Endothelial cell of hepatic sinusoid (primary cell): ENCODE data around the gene PNMA1.
"Not testable (repeated sequence)": the region's sequence is repeated elsewhere in the genome, so short reads cannot be mapped to it uniquely, and the experiment has no call there.

Experiments
- in situ Hi-C: cut with HindIII; loops from 2 replicates; pipeline ENCODE4 v1.10.0; 2017; ENCODE audit warnings: low sequenced_read_pairs

PNMA1 gene

DNA sequence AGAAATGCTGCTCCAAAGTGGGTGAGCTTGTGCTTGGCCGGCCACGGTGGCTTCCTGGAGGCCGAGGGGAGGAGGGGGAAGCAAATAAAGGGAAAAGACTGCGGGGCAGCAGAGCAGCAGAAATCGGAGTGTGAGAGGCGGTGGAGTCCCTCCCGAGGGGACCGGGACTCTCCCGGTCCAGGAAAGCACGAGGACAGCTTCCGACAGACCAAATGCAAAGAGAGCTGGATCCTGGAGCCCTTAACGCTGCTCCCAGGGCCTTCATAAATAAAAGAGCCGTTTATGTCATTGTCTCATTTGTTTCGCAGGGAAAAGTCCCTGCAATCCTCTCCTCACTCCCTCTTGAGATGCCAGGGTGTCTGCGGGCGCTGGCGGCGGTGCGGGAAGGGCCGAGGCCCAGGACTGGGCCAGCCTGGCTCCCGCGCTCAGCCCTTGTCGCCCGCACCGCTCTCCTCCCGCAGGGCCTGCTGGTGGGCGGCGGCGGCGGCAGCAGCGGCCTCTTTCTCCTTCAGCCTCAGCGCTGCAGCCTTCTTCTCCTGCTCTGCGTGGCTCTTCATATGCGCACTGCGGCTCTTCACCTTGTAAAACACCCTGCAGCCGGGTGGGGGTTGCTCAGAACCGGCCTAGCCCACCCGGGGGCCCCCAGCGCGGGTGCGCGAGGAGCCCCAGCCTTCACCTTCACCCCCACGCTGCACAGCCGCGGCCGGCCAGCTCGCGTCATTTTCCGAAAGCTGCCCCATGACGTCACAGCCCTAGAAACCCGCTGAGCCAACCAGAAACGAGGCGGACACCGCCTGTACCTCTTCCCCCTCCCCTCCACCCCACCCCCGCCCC lies 4.5 kb upstream of the PNMA1 start:
- in situ Hi-C loops: no loop called here

DNA sequence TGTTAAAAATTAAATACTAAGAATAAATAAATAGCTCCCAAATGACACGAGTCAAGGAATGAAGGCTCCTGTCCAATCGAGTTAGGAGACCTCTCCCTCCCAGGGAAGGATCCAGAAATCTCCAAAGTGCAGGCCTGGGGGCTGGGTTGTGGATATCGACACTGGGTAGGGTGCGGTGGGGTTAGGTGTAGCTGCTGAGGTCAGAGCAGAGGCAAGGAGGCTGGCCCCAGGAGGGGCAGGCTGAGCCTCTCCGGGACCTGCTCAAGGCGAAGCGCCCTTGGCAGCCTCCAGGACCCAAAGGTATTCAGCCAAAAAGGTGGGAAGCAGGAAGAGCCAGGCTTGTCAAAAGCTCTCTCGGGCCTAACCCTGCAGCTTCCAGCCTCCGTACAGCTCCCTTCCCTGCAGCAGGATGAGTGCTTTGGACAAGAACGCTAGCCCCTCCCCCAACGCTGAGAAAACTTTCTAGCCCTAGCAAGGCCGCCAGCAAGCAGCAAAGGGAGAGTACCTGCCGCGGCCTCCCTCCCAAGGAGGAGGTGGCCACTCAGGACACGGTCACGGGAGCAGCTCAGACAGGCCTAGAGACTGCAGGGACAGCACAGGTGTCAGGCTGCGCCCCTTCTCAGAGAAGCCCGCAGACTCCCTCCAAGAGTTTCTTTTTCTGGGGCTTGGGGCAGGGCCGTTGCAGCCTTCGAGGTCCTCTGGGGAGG lies 3.7 kb upstream of the PNMA1 start:
- in situ Hi-C loops: no loop called here

DNA sequence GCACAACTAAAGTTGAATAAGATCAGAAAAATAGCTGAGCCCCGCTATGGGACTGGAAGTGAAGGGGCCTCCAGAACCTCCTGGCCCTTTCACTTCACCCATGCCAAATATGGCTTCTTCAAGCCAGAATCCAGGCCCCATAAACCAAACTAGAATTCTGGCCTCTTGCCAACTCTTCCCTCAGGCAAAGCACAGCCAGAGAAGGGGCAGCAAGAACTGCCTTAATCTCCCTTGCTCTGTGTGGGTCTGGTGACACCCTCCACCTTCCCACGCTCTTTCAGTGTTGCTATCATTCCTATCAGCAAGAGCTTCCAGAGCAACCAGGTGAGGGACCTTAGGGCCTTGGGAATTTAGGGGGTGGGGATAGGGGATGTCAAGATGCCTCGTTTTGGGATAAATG lies 3.1 kb upstream of the PNMA1 start:
- in situ Hi-C loops: no loop called here

DNA sequence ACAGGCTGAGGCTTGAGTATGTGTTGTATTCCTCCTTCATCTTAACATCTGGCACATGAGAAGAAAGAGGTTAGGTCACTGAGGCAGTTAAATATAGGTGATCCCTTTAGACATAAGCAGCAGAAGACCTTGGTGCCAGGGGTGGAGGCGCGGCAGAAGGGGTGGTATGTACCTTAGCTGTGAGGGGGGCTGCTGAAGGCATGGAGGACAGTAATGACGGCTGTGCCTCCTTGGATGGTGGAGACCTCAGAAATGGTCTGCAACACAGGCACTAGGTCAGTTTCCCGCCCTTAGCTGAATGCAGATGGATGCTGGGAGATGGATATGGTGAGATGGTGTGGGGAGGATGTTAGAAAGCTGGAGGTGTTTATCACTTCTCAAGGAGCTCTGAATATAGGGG lies 1.5 kb upstream of the PNMA1 start:
- in situ Hi-C loops: no loop called here

DNA sequence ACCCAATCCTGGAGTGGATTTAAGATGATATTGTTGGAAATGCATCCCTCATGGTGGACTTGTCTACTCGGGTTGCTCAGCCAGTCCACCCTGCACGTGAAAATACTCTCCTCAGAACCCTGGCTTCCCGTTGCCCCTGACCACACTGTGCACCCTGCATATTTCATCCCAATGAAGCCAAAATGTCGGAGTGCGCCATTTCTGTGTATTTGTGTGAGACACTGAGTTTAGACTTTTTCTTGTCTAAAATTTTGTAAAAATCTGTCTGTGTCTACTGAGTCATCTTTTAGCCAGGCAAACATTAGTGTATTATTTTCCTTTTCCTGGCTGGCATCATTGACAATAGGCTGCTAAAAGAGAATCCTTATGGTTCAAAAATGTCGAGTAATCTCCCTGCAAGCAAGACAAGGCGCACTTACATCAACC lies 485 bp upstream of the PNMA1 start:
- in situ Hi-C loops: no loop called here

DNA sequence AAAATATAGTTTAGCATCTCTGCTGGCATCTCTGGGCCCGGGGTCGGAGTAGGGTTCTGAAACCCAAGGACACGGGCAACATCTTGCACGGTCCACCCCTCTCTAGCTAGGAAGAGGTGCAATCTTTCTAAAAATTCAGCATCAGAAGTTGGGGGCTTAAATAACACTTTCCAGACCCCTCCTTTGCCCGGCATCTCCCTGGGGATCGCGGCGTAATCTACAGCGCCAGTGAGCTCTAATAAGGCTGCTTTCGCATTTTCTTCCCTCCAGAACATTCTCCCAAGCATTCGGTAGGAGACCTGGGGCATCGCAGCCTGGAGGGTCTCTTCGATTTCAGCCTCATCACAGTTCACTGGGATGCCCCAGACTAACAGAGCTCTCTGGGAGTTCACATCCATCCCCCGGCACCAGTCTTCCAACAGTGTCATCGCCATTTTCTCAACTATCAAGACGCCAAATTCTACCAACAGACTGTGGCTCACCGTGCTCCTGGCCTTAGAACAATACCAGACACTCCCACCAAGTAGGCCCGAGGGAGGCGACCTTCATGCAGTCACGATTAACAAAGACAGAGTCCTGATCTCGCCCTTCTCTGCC lies 880 bp downstream of the PNMA1 start:
- in situ Hi-C loops: no loop called here

DNA sequence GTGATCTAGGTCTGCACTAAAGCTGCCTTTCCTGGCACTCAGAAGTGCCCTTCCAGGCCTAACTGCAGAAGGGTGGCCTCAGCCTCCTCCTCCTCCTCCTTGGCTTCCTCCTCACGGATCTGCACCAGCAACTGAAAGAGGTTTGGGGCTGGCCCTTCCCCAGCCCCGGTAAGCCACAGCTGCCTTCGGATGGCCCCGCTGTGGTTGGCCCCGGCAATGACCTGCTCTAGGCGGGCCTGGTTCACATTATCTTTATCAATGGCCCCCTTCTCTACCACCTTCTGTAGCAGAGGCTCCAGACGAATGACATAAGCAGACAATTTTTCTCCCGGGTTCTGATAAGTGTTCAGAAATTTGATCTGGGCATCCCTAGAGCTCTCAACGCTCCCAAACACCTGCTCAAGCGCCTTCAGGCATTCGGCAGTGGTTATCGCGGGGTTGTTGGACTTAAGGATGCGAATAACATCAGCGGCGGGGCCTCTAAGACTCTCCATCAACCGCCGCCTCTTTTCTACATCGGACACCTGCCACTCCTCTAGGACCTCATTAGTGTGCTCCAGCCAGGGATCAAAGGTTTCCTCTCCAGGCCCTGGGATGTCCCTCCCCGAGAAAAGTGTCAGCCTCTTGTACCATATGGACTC lies 1.5 kb downstream of the PNMA1 start:
- in situ Hi-C loops: no loop called here

DNA sequence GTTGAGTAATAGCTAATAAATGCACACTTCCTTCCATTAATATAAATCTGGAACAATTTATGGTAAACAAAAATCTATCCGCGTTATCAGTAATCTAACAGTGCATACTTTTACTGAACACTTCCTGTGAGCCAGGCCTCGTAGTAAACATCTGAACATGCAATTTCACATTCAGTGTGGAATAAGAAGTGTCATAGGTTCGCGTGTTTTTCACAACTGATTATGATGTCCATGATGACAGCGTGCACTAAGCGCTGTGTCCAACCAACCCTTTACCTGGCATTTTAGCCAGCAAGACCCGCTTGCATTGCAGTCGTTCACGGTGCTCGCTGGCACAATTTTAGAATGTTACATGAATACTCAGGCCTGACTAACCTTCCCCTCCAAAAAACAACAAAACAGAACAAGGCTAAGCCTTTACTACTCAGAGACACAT lies 2.1 kb downstream of the PNMA1 start:
- in situ Hi-C loops: no loop called here

DNA sequence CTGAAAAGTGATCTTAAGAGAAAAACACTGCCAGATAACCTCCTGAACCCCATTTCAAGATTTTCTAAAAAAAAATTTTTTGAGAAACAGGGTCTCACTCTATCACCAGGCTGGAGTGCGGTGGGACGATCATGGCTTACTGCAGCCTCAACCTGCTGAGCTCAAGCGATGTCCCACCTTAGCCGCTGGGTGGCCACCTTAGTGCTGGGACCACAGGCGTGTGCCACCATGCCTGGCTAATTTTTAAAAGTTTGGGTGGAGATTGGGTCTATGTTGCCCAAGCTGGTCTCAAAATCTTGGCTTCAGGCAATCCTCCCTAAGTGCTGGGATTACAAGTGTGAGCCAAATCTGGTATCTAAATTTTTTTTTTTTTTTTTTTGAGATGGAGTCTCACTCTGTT lies 3.4 kb downstream of the PNMA1 start:
- in situ Hi-C loops: no loop called here

DNA sequence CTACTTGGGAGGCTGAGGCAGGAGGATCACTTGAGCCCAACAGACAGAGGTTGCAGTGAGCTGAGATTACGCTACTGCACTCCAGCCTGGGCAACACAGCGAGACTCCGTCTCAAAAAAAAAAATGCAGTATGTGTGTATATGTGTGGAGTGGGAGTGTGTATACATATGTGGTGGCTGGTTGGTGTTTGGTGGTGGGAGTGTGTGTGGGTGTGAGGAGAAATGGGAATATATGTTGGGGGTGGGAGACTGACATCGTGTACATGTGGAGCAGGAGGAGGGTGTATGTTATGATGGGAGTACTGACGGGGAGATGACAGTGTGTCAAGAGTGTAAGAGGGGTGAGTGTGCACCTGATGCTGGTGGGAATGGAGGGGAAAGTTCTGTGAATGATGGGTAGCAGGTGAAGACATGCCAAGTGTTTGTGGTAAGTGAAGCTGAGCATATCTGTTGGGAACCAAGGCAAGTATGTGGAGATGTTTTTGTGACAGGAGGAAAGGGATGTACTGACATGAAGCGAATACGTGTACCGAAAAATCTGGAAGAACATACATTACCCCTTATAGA lies 4.2 kb downstream of the PNMA1 start:
- in situ Hi-C loops: no loop called here

DNA sequence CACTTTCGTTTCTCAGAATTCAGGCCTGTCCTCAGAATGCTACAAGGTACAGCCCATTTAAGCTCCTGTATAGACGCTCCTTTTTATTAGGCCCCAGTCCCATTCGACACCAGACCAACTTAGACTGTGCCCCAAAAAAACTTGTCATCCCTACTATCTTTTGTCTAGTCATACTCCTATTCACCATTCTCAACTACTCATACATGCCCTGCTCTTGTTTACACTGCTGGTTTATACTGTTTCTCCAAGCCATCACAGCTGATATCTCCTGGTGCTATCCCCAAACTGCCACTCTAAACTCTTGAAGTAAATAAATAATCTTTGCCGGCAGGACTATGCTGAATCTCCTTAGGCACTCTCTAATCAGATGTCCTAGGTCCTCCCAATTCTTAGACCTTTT lies 6.1 kb downstream of the PNMA1 start:
- in situ Hi-C loops: not testable (repeated sequence)

DNA sequence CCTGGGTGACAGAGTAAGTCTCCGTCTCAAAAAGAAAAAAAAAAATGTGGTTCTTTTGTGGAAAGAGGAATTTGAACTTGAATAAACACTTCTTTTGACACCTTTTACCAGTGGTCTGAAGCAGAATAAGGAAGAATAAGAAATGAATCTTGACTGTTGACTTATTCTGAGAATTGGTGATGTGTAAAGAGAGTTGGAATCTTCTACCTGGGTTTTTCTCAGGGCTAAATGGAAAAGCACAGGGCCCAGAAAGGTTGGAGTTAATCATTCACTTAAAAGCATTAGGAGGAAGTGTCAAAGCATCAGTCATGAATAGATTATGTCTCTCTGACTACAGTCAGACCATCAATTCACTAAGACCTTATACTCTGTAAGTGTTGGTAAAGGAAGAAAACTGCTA lies 13.9 kb downstream of the PNMA1 start:
- in situ Hi-C loops: no loop called here

DNA sequence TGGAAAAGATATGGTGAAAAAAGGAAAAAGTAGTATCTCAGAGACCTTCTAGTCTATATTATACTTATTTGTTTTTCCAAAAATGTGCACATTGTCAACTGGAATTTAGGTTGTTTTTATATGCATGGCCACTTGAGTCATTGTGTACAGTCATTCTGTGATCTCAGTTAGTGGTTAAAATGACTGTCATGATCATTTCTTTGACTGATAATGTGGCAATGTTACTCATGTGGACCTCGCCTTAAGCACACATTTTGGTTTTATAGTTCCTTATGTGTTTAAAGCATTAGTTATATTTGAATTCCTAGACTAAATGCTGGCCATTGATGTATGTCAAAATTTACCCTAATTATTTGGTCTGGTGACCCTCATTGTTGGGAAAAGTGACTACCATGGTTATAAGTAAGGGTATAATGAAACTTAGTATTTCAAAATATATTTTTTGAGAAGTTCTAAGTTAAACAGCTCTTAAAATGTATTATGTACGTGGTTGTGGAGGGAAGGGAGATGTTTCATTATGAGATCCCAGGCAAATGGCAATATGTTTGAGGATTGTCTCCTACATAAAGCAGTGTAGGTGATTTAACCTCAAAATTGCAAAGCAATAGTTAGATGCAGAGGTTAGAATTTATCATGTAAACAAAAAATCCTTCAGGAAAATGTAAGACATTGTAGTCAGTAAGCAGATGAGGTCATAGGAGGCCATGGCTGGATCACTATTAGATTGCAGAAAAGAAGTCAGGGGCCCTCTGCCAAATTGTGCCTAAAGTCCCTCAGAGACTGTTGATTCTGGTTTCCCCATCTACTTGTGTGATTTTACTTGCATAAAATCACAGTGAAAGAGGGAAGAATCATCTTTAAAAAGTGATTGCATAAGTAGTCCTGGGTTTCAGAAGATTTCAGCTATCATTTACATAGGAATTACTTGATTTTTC lies 17.5 kb downstream of the PNMA1 start:
- in situ Hi-C loops: no loop called here

DNA sequence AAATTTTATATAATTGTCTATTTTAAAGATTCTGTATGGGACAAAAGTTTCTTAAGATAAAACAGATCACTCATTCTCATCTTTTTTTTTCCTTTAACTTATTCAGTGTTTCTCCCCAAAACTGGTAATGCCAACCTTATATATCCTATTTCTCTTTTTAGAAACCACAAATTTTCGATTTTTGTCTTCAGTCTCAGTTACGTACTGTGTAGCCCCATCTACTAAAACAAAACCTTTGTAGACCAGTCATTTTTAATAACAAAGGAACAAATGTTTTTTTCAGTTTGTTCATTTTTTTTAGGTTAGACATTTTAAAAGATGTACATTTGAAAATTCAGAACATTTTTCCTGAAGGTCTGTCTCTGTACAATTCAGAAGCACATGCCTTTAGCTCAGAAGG lies 18.2 kb downstream of the PNMA1 start:
- in situ Hi-C loops: no loop called here

DNA sequence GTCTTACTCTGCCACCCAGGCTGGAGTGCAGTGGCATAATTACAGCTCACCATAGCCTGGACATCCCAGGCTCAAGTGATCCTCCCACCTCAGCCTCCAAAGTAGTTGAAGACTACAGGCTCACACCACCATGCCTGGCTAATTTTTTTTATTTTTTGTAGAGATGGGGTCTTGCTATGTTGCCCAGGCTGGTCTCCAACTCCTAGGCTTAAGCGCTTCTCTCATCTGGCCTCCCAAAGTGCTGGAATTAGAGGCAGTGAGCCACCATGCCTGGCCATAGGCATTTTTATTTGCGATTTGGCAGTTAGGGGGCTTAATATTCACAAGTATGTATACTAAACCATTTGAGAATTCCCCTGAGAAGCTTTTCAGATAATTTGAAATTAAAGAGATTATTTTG lies 19.1 kb downstream of the PNMA1 start:
- in situ Hi-C loops: no loop called here

DNA sequence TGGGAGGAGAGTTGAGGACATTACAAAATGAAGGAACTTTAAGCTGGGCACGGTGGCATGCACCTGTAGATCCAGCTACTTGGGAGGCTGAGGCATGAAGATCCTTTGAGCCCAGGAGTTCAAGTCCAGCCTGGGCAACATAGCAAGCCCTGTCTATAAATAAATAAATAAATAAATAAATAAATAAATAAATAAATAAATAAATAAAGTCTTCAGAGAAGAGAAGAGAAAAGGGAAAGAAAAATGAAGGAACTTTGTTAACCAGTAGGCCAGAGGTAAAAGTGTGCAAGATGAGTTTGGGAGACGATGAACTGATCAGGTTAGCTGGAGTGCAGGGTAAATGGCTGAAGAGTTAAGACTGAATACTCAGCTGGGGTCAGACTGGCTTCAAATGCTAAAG lies 20.1 kb downstream of the PNMA1 start:
- in situ Hi-C loops: no loop called here

DNA sequence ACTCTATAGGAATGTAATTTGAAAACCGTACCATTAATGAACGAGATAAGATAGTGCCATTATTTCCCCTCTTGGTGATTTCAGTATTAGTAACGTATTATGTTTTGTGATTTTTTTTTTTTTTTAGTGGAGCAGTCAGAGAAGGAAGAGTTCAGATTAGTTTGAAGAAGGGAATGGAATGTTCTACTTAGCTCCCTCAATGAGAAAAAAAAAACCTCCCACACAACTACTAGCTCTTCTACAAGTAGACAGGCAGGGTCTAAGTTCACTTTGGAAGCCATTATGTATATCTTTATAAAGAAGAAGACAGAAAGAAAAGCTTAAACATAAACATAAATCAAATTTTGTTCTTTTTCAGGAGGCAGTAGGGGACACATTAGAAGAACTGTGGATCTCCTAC lies 27.3 kb downstream of the PNMA1 start:
- in situ Hi-C loops: no loop called here

DNA sequence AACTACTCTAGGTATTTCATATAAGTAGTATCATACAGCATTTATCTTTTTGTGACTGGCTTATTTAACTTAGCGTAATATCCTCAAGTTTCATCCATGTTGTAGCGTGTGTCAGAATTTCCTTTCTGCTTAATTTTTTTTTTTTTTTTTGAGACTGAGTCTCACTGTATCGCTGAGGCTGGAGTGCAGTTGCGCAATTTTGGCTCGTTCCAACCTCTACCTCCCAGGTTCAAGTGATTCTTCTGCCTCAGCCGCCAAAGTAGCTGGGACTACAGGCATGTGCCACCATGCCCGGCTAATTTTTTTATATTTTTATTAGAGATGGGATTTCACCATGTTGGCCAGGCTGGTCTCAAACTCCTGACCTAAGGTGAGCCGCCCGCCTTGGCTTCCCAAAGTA lies 28.9 kb downstream of the PNMA1 start:
- in situ Hi-C loops: no loop called here

DNA sequence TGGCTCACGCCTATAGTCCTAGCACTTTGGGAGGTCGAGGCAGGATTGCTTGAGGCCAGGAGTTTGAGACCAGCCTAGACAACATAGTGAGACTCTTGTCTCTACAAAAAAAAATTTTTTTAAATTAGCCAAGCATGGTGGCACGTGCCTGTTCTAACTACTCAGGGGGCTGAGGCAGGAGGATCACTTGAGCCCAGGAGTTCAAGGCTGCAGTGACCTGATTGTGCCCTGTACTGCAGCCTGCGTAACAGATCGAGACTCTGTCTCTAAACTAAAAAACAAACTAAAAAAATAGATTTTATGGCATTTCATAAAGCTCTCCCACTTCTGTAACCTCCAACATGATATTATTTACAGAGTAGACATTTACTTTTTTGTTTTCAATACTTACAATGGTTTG lies 29.6 kb downstream of the PNMA1 start:
- in situ Hi-C loops: no loop called here

DNA sequence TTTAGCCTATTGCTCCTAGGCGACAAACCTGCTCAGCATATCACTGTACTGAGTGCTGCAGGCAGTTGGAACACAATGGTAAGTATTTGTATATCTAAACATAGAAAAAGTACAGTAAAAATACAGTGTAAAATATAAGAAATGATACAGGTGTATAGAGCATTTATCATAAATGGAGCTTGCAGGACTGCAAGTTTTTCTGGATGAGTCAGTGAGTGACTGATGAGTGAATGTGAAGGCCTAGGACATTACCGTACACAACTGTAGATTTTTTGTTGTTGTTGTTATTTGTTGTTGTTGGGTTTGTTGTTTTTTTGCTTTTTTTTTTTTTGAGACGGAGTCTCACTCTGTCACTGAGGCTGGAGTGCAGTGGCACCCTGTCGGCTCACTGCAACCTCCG lies 33.4 kb downstream of the PNMA1 start:
- in situ Hi-C loops: no loop called here
